Measurements from ENCODE around the gene COL13A1. TPM values are rescaled to one million over a fixed set of nuclear protein-coding genes. Genes with fewer than 3 reads are reported as not detected.

The COL13A1 gene
- total RNA-seq, 1 experiment from 2014 or later: 3.6 TPM

GRCh38 chr10:69969977-69970376 lies 168.3 kb downstream of the COL13A1 start:
- no peak overlapping the region for H3K14ac ChIP-seq (ENCODE audit: insufficient read depth, low read length)
- no peak overlapping the region for H3K4ac ChIP-seq (ENCODE audit: low read depth, low read length)
- H3K9me3 Mint-ChIP-seq: no peaks in the 10 kb centered on the region
- no peak overlapping the region for H4K91ac ChIP-seq (ENCODE audit: insufficient read length, low read depth, low read length)
- no peak overlapping the region for H2BK120ac ChIP-seq (ENCODE audit: low read depth, low read length, poor library complexity, severe bottlenecking)
- H2BK15ac ChIP-seq (ENCODE audit: low read depth, low read length): no peak overlapping the region
- H3K23ac ChIP-seq (ENCODE audit: insufficient read length, low read depth, low read length): no peak overlapping the region
- no CpG with 5 or more reads among the region's 3 CpGs for WGBS (ENCODE audit: extremely low coverage, insufficient read length, low lambda C conversion rate)
- H3K27me3 ChIP-seq (ENCODE audit: insufficient read depth, low read length): no peaks in the 10 kb centered on the region
- no peak for DNase-seq
- H4K20me1 ChIP-seq (ENCODE audit: control insufficient read depth, insufficient read depth, insufficient read length): no peaks in the 10 kb centered on the region
- H4K8ac ChIP-seq (replicated peaks; ENCODE audit: insufficient read length, low read depth, low read length): no peak overlapping the region
- H3K79me2 ChIP-seq (ENCODE audit: insufficient read depth, low read length): no peaks in the 10 kb centered on the region
- no peak overlapping the region for H2BK12ac ChIP-seq (ENCODE audit: insufficient read length, low read depth, low read length)
- no peak overlapping the region for H3K4me2 ChIP-seq (ENCODE audit: insufficient read depth, insufficient read length, low read length)
- no peak for TF ChIP-seq CTCF (conservative IDR thresholded peaks at IDR 0.05)
- peaks cover 5 to 12% of the 10 kb centered on the region in 2 experiments for H3K4me1 Mint-ChIP-seq
- H3K4me1 ChIP-seq (ENCODE audit: insufficient read depth, low read length): peaks cover 3% of the 10 kb centered on the region; the same call in 1 of the 2 replicates
- H4K5ac ChIP-seq (ENCODE audit: insufficient read length, low read depth, low read length): no peak overlapping the region
- no peaks in the 10 kb centered on the region for H3K23me2 ChIP-seq (ENCODE audit: insufficient read length, low read depth, low read length, poor library complexity, severe bottlenecking)
- H2AFZ ChIP-seq (ENCODE audit: low read length): no peak overlapping the region
- no peak overlapping the region for H3K18ac ChIP-seq (ENCODE audit: insufficient read length, low read depth, low read length)
- no peak overlapping the region for H3K9ac ChIP-seq (ENCODE audit: extremely low read depth, insufficient read length, low read length)
- no peak overlapping the region for H2BK20ac ChIP-seq (ENCODE audit: low read depth, low read length, poor library complexity, severe bottlenecking)
- H3K56ac ChIP-seq (ENCODE audit: insufficient read length, low read depth, low read length): no peak overlapping the region
- no peak overlapping the region for H2BK5ac ChIP-seq (ENCODE audit: insufficient read length, low read length)
- no peak overlapping the region for H3K27ac Mint-ChIP-seq
- H3K4me3 Mint-ChIP-seq: no peak overlapping the region
- H3K27ac ChIP-seq (ENCODE audit: insufficient read length, low read depth, low read length): no peak overlapping the region
- no peaks in the 10 kb centered on the region for H3K36me3 Mint-ChIP-seq (ENCODE audit: insufficient read depth in 1 of 3, low read depth in 3 of 3)
- H3K9me3 ChIP-seq (ENCODE audit: control insufficient read depth, low read depth, low read length): no peaks in the 10 kb centered on the region
- no peak overlapping the region for H2AK5ac ChIP-seq (ENCODE audit: insufficient read length, low read length)
- H3K79me1 ChIP-seq (ENCODE audit: insufficient read depth, low read depth, low read length, poor library complexity, severe bottlenecking): no peaks in the 10 kb centered on the region
- H3T11ph ChIP-seq (ENCODE audit: low read length): no peak overlapping the region
- peaks cover 54% of the 10 kb centered on the region for H3K27me3 Mint-ChIP-seq (ENCODE audit: low read depth)

All from H9 (cell line).